ENCODE data around the gene FER.
"Not testable (repeated sequence)": the region's sequence is repeated elsewhere in the genome, so short reads cannot be mapped to it uniquely, and the experiment has no call there.

Gene FER

GRCh38 chr5:108797396-108797795 lies 49.7 kb downstream of the FER start:
- DNase-seq (ENCODE audit: low read depth in 1 of 2, low spot score in 1 of 2), result no peak

- no peak for DNase-seq (ENCODE audit: low read depth in 1 of 2, low spot score in 1 of 2)
Observed at GRCh38 chr5:108797986-108798385, 50.3 kb downstream of the FER start.

GRCh38 chr5:108798513-108799265 lies 51.0 kb downstream of the FER start:
- DNase-seq (ENCODE audit: low read depth in 1 of 2, low spot score in 1 of 2), result no peak

- no peak for DNase-seq (ENCODE audit: low read depth in 1 of 2, low spot score in 1 of 2)
Observed at GRCh38 chr5:108801301-108801700, 53.6 kb downstream of the FER start.

GRCh38 chr5:108801776-108802175 lies 54.1 kb downstream of the FER start:
- no peak for DNase-seq (ENCODE audit: low read depth in 1 of 2, low spot score in 1 of 2)

GRCh38 chr5:108810717-108811116 lies 63.0 kb downstream of the FER start:
- no peak for DNase-seq (ENCODE audit: low read depth in 1 of 2, low spot score in 1 of 2)

- DNase-seq (ENCODE audit: low read depth in 1 of 2, low spot score in 1 of 2), result no peak
Observed at GRCh38 chr5:108813673-108814072, 66.0 kb downstream of the FER start.

GRCh38 chr5:108814551-108814950 lies 66.9 kb downstream of the FER start:
- DNase-seq (ENCODE audit: low read depth in 1 of 2, low spot score in 1 of 2), result no peak

- DNase-seq (ENCODE audit: low read depth in 1 of 2, low spot score in 1 of 2), result no peak
Observed at GRCh38 chr5:108818613-108819272, 71.0 kb downstream of the FER start.

GRCh38 chr5:108820983-108821382 lies 73.3 kb downstream of the FER start:
- DNase-seq (ENCODE audit: low read depth in 1 of 2, low spot score in 1 of 2), result no peak

- DNase-seq (ENCODE audit: low read depth in 1 of 2, low spot score in 1 of 2), result no peak
Observed at GRCh38 chr5:108822211-108822947, 74.7 kb downstream of the FER start.

GRCh38 chr5:108827131-108827530 lies 79.4 kb downstream of the FER start:
- DNase-seq (ENCODE audit: low read depth in 1 of 2, low spot score in 1 of 2), result no peak

- no peak for DNase-seq (ENCODE audit: low read depth in 1 of 2, low spot score in 1 of 2)
Observed at GRCh38 chr5:108830705-108831276, 83.1 kb downstream of the FER start.

GRCh38 chr5:108836492-108836891 lies 88.8 kb downstream of the FER start:
- DNase-seq (ENCODE audit: low read depth in 1 of 2, low spot score in 1 of 2), result no peak

- not testable (repeated sequence) for DNase-seq (ENCODE audit: low read depth in 1 of 2, low spot score in 1 of 2)
Observed at GRCh38 chr5:108842260-108842941, 94.7 kb downstream of the FER start.

GRCh38 chr5:108851129-108851528 lies 103.4 kb downstream of the FER start:
- DNase-seq (ENCODE audit: low read depth in 1 of 2, low spot score in 1 of 2), result not testable (repeated sequence)

GRCh38 chr5:108857905-108858304 lies 110.2 kb downstream of the FER start:
- no peak for DNase-seq (ENCODE audit: low read depth in 1 of 2, low spot score in 1 of 2)

GRCh38 chr5:108858959-108859358 lies 111.3 kb downstream of the FER start:
- DNase-seq (ENCODE audit: low read depth in 1 of 2, low spot score in 1 of 2), result no peak

- no peak for DNase-seq (ENCODE audit: low read depth in 1 of 2, low spot score in 1 of 2)
Observed at GRCh38 chr5:108862211-108862610, 114.5 kb downstream of the FER start.

- not testable (repeated sequence) for DNase-seq (ENCODE audit: low read depth in 1 of 2, low spot score in 1 of 2)
Observed at GRCh38 chr5:108866097-108866496, 118.4 kb downstream of the FER start.

GRCh38 chr5:108867656-108868055 lies 120.0 kb downstream of the FER start:
- no peak for DNase-seq (ENCODE audit: low read depth in 1 of 2, low spot score in 1 of 2)

All from activated T-helper 1 cell treated with anti-CD3 and anti-CD28 coated beads, Interleukin-2, amount 50 U/mL, for 16 hours (primary cell).